Superior temporal gyrus (tissue), 1 donor: Measurements from ENCODE around the gene MAN2A1.

Source experiments
- DNase-seq: peaks from one replicate; pipeline ENCODE4 v3.0.0-alpha.2; 2016; ENCODE audit errors: extremely low spot score

Gene MAN2A1

DNA sequence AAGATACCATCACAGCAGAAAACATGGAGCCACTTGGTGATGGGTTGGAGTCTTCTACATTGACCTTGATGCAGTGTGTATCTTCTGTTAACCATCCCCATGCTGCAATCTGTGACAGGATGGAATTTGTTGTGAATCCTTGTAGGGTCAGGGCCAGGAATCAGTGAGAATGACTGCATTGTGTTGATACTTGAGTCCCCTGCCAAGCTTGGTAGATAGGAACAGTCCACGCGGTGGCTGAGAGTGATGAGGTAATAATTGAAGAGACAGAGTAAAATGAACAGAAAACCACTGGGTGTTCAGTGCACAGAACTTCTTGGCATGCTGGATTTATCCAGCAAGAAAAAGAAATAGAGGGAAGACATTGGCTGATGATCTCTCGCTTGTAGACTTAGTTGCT, 217.5 kb downstream of the MAN2A1 start:
- DNase-seq = no peak

DNA sequence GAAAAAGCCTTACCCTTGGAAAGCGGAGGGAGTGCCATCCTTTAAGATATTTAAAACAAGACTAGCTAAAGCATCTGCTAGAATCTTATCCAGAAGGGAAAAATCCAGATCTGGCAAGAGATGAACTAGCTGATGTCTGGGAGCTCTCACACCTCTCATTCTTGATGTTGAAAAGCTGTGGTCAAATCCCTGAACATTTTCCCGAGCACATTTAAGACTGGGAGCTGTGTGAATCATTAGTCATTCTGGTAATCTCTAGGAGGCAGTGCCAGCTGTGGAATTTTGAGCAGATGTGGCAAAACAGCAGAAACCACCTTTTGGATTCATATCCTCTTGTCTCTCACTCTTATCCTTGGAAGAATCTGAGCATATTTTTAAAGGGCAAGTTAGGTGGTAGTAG, 218.0 kb downstream of the MAN2A1 start:
- DNase-seq = peak; percentile 71

GRCh38 chr5:109908366-109908765, 218.6 kb downstream of the MAN2A1 start:
- no peak for DNase-seq

DNA sequence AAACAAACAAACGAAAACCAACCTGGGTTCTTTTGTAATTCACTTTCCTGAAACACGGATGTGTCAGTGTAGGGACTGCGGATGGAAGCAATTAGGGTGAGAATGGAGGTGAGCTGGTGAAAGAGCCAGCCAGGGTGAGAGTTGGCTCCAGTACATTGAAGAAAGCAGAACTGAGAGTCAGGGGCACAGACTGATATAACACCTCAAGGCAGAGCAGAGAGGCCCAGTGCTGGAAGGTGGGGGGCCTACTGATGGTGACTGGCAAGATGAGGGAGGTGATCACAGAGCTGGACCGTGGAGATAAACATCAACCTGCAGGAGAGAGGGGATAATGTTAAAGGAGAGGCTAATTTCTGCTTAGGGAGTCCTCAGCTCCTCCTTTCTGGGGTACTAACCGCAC, 221.1 kb downstream of the MAN2A1 start:
- no peak for DNase-seq

GRCh38 chr5:109911731-109912130, 222.0 kb downstream of the MAN2A1 start:
- no peak for DNase-seq

DNA sequence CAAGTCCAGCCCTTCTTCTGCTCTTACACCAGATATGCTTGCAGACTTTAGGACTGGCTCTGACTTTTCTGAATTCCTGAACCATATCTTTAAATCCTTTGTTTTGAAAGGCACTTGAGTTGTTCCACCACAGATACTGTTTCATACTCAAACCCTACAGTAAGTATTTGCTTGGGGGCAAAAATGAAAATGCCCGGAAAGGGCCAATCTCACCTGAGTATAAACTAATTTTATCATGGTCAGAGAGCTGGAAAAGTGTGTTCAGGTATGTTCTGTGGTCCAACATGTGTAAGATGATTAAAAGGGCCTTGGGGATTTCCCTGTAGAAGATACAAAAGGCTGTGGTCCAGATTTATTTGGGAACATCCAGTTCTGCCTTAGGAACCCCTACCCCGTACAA, 225.2 kb downstream of the MAN2A1 start:
- DNase-seq = no peak

- no peak for DNase-seq
Measured at GRCh38 chr5:109916481-109917153, 226.9 kb downstream of the MAN2A1 start.
